SK-N-MC (cell line): ENCODE measurements around the gene PRTFDC1.

Experiments used
- EZH2 ChIP-seq: fragments of 200-600 bp; sonication (generic); IDR thresholded peaks from one replicate; pipeline ENCODE4 v1.6.1; 2017; ENCODE audit warnings: antibody characterized with exemption
- POLR2AphosphoS5 ChIP-seq: IDR thresholded peaks from 2 replicates; pipeline ENCODE4 v1.6.1; 2012; ENCODE audit warnings: mild to moderate bottlenecking, low read depth, low read length, borderline replicate concordance

- TF ChIP-seq POLR2AphosphoS5 = no peak
- no peak for TF ChIP-seq EZH2
These were observed 50.0 kb downstream of the PRTFDC1 start for GRCh38 chr10:24902400-24902728.
